Stimulated activated CD4-positive, alpha-beta T cell treated with anti-CD3 and anti-CD28 coated beads, Interleukin-15, amount 100 ng/mL, for 24 hours (primary cell): Measurements from ENCODE around the gene OR6K2.

Source experiments
- DNase-seq: peaks from one replicate; pipeline ENCODE4 v3.0.0-alpha.2; 2020

OR6K2 gene

GRCh38 chr1:158685085-158685484 lies 15.4 kb downstream of the OR6K2 start:
- DNase-seq = no peak

DNA sequence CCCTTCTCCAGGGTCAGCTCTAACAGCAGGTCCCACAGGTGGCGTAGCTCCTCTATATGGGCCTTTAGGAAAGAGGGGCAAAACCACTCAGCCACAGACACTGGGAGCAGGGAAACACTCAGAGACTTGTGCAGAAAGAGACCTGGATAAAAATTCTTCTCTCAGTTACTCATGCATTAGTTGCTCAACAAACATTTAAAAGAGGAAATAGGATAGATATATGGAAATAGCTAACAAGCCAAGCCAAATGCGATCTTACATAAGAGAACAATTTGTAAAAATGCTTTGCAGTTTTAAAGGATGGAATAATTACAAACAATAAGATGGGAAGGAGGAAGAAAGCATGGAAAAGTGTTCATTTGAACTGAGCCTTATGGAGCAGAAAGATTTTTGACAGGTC lies 18.8 kb downstream of the OR6K2 start:
- no peak for DNase-seq

GRCh38 chr1:158679289-158679688 lies 21.2 kb downstream of the OR6K2 start:
- no peak for DNase-seq

- DNase-seq = no peak
Measured at GRCh38 chr1:158675563-158676323, 24.7 kb downstream of the OR6K2 start.

DNA sequence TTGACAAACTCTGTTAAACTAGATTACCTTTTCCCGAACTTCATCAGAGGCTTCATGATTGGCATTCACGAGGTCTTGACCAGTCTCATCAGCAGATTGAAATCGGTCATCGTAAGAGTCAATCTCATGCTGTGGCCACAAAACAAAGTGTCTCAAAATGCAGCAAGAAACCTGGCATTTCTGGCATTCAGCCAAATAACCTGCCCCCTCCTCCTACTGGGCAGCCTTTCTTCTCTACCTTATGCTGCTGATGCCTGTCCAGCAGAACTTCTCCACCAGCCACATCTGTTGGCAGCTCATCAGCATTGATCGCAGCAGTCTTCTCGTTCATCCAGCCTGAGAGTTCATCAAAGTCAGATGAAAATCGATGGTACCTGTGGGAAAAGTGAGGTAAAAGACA lies 26.1 kb downstream of the OR6K2 start:
- no peak for DNase-seq

DNA sequence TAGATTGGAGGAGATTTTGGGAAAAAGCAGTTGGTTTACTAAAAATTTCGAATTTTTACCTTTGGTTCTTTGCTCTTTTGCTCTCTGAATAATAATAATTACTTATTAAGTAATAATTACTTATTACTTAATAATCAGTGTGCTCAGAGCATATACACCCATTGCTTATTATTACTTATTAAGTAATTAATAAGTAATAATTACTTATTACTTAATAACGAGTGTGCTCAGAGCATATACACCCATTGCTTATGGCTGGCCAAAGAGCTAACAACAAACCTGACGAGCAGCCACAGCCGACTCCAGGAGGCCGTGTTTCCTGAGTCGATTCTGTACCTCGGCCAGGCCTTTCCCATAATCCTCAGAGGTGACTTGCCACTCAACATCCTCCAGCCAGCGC lies 34.4 kb downstream of the OR6K2 start:
- DNase-seq = no peak

DNA sequence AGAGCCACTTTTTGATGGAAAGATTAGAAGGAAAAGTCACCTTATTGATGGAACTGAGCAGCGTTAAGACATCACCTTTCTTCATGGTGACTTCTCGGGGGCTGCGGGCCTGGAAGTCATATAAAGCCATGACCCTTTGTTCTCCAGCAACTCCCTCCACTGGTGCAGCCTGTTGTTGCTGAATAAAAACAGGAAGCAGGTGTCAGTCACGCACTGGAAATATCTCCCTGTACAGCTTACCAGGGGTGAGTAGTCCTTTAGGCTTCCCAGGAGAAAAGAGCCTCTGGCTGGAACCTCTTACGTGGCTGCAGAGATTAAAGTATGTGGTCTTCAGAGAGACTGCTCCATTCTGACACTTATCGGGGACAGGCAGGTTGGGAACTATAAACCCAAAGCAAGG lies 45.9 kb downstream of the OR6K2 start:
- DNase-seq = no peak

DNA sequence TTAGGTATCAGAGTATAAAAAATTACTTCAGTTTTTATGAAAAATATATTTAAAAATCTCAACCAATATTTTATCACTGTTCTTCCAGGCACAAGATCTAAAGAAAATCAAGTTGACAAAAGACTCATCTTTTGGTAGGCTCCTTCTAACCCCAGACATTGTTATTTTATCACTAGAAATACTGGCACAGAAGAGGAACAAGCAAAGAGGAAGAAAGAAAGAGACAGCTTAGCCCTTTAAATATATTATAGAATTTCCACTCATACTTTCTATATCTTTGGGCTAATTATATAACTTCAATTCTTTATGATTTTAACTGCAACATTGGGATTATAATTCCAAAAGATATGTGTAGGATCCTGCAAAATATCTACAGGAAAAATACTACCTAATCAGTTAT lies 46.4 kb downstream of the OR6K2 start:
- no peak for DNase-seq

GRCh38 chr1:158652721-158653334 lies 47.6 kb downstream of the OR6K2 start:
- DNase-seq = no peak
